ENCODE data around the gene TRIM7.
"Not testable (repeated sequence)": the region's sequence is repeated elsewhere in the genome, so short reads cannot be mapped to it uniquely, and the experiment has no call there.

DNA sequence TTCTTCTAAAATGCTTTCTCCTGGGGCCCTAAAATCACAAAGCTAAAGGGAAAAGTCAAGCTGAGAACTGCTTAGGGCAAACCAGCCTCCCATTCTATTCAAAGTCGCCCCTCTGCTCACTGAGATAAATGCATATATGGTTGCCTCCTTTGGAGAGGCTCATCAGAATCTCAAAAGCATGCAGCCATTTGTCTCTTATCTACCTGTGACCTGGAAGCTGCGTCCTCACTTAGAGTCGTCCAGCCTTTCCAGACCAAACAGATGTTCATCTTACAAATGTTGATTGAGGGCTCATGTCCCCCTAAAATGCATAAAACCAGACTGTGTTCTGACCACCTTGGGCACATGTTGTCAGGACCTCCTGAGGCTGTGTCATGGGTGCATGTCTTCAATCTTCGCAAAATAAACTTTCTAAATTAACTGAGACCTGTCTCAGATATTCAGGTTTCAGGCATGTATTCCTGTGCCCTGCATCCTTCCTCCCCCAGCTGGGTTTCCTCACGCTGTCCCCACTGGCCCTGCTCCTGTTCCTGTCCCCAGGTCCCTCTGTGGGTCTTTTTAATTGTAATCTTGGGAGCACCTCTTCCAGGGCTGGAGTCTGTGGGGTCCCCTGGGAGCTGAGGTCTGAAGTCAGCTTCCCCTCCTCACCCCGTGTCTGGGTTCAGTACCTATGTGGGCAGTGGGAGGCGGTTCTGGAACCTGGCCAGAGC is 57.9 kb downstream of the TRIM7 start, which contains the start of gene OR2V2:
- TF ChIP-seq, protein P1, sequence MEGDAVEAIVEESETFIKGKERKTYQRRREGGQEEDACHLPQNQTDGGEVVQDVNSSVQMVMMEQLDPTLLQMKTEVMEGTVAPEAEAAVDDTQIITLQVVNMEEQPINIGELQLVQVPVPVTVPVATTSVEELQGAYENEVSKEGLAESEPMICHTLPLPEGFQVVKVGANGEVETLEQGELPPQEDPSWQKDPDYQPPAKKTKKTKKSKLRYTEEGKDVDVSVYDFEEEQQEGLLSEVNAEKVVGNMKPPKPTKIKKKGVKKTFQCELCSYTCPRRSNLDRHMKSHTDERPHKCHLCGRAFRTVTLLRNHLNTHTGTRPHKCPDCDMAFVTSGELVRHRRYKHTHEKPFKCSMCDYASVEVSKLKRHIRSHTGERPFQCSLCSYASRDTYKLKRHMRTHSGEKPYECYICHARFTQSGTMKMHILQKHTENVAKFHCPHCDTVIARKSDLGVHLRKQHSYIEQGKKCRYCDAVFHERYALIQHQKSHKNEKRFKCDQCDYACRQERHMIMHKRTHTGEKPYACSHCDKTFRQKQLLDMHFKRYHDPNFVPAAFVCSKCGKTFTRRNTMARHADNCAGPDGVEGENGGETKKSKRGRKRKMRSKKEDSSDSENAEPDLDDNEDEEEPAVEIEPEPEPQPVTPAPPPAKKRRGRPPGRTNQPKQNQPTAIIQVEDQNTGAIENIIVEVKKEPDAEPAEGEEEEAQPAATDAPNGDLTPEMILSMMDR (IDR thresholded peaks at IDR 0.05; ENCODE audit: poor library complexity, severe bottlenecking): not testable (repeated sequence)
- TF ChIP-seq, protein P2, sequence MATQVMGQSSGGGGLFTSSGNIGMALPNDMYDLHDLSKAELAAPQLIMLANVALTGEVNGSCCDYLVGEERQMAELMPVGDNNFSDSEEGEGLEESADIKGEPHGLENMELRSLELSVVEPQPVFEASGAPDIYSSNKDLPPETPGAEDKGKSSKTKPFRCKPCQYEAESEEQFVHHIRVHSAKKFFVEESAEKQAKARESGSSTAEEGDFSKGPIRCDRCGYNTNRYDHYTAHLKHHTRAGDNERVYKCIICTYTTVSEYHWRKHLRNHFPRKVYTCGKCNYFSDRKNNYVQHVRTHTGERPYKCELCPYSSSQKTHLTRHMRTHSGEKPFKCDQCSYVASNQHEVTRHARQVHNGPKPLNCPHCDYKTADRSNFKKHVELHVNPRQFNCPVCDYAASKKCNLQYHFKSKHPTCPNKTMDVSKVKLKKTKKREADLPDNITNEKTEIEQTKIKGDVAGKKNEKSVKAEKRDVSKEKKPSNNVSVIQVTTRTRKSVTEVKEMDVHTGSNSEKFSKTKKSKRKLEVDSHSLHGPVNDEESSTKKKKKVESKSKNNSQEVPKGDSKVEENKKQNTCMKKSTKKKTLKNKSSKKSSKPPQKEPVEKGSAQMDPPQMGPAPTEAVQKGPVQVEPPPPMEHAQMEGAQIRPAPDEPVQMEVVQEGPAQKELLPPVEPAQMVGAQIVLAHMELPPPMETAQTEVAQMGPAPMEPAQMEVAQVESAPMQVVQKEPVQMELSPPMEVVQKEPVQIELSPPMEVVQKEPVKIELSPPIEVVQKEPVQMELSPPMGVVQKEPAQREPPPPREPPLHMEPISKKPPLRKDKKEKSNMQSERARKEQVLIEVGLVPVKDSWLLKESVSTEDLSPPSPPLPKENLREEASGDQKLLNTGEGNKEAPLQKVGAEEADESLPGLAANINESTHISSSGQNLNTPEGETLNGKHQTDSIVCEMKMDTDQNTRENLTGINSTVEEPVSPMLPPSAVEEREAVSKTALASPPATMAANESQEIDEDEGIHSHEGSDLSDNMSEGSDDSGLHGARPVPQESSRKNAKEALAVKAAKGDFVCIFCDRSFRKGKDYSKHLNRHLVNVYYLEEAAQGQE (IDR thresholded peaks at IDR 0.05; ENCODE audit: borderline replicate concordance): not testable (repeated sequence)
- TF ChIP-seq RAD21 (conservative IDR thresholded peaks at IDR 0.05); EP300 (conservative IDR thresholded peaks at IDR 0.05; ENCODE audit: poor library complexity, severe bottlenecking); EZH2 (IDR thresholded peaks at IDR 0.05; ENCODE audit: borderline replicate concordance, insufficient read depth, low read length, poor library complexity, severe bottlenecking): not testable (repeated sequence)

Data from neural cell (in vitro differentiated cells).